Stimulated activated CD4-positive, alpha-beta T cell treated with anti-CD3 and anti-CD28 coated beads, TNF-alpha, amount 100 ng/mL, for 48 hours (primary cell): ENCODE results near the gene PFKP.
"Not testable (repeated sequence)": the region's sequence is repeated elsewhere in the genome, so short reads cannot be mapped to it uniquely, and the experiment has no call there.

Source experiments
- DNase-seq, 3 donors: peaks; one replicate each; pipeline ENCODE4 v3.0.0-alpha.2; 2020; ENCODE audit warnings: low read depth in 3 of 3

Gene PFKP

GRCh38 chr10:3098689-3099088 is 31.3 kb downstream of the PFKP start:
- DNase-seq = no peak

- no peak for DNase-seq
Observed at GRCh38 chr10:3099291-3100092, 32.1 kb downstream of the PFKP start.

GRCh38 chr10:3100093-3100792 is 32.9 kb downstream of the PFKP start:
- DNase-seq = no peak

- no peak for DNase-seq
Observed at GRCh38 chr10:3100856-3101640, 33.7 kb downstream of the PFKP start.

GRCh38 chr10:3102720-3103427 is 35.5 kb downstream of the PFKP start:
- DNase-seq = no peak

- DNase-seq = no peak
Observed at GRCh38 chr10:3103646-3104045, 36.3 kb downstream of the PFKP start.

- DNase-seq = no peak
Observed at GRCh38 chr10:3104251-3104918, 37.0 kb downstream of the PFKP start.

GRCh38 chr10:3105166-3105565 is 37.8 kb downstream of the PFKP start:
- no peak for DNase-seq

- DNase-seq = no peak
Observed at GRCh38 chr10:3105905-3106304, 38.6 kb downstream of the PFKP start.

GRCh38 chr10:3106328-3106727 is 39.0 kb downstream of the PFKP start:
- DNase-seq = not testable (repeated sequence)

GRCh38 chr10:3106928-3107425 is 39.6 kb downstream of the PFKP start:
- DNase-seq = no peak

- DNase-seq = no peak
Observed at GRCh38 chr10:3107426-3107961, 40.1 kb downstream of the PFKP start.

GRCh38 chr10:3108033-3108432 is 40.7 kb downstream of the PFKP start:
- no peak for DNase-seq

GRCh38 chr10:3108575-3109105 is 41.3 kb downstream of the PFKP start:
- no peak for DNase-seq

- DNase-seq = no peak
Observed at GRCh38 chr10:3109196-3109595, 41.8 kb downstream of the PFKP start.

- DNase-seq = no peak
Observed at GRCh38 chr10:3109633-3110032, 42.3 kb downstream of the PFKP start.

GRCh38 chr10:3110782-3111620 is 43.7 kb downstream of the PFKP start:
- DNase-seq = no peak

GRCh38 chr10:3111621-3112163 is 44.3 kb downstream of the PFKP start:
- DNase-seq = no peak

GRCh38 chr10:3113343-3113720 is 46.0 kb downstream of the PFKP start:
- no peak for DNase-seq
